Lower leg skin (tissue), 3 donors: ENCODE results near the gene TMEM233.

Experiments
- POLR2A ChIP-seq, 2 donors: fragments of 450-650 bp; IDR thresholded peaks; one replicate each; pipeline ENCODE4 v1.6.1; 2016 to 2017; ENCODE audit warnings: antibody characterized with exemption in 2 of 2, mild to moderate bottlenecking in 1 of 2, moderate library complexity in 1 of 2
- TF ChIP-seq, protein P1 (sequence below), 3 donors: fragments of 450-650 bp; IDR thresholded peaks; one replicate each; pipeline ENCODE4 v1.5.1; 2016; ENCODE audit warnings: antibody characterized with exemption in 3 of 3, mild to moderate bottlenecking in 3 of 3, moderate library complexity in 2 of 3

DNA sequence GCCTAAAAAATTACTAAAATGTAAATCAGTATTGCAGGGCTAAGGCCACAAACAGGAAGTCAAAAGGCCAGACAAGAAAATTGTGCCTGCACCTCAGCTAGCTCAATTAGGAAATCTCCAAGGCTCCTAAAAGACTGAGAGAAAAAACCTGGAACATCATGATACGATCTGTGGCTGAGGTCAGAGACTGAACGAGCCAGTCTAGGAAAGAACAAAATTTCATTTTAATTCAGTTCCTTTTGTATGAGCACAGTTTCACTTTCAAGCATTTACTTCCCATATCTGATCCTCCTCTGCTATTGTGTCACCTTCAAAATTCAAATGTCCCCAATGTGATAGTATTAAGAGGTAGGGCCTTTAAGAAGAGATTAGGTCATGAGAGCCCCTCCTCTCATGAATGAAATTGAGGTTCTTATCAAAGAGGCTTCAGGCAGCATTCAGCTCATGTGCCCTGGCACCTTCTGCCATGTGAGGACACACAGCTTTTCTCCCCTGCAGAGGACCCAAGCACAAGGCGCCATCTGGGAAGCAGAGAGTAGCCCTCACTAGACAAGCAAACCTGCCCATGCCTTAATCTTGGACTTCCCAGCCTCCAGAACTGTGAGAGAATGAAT lies 89.2 kb downstream of the TMEM233 start:
- no peak for TF ChIP-seq POLR2A (IDR thresholded peaks at IDR 0.05)
- TF ChIP-seq, protein P1, sequence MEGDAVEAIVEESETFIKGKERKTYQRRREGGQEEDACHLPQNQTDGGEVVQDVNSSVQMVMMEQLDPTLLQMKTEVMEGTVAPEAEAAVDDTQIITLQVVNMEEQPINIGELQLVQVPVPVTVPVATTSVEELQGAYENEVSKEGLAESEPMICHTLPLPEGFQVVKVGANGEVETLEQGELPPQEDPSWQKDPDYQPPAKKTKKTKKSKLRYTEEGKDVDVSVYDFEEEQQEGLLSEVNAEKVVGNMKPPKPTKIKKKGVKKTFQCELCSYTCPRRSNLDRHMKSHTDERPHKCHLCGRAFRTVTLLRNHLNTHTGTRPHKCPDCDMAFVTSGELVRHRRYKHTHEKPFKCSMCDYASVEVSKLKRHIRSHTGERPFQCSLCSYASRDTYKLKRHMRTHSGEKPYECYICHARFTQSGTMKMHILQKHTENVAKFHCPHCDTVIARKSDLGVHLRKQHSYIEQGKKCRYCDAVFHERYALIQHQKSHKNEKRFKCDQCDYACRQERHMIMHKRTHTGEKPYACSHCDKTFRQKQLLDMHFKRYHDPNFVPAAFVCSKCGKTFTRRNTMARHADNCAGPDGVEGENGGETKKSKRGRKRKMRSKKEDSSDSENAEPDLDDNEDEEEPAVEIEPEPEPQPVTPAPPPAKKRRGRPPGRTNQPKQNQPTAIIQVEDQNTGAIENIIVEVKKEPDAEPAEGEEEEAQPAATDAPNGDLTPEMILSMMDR (IDR thresholded peaks at IDR 0.05) = no peak
